Heart right ventricle (tissue), 16 donors: Measurements from ENCODE around the gene TNFSF12. TPM values are rescaled to one million over a fixed set of nuclear protein-coding genes. Genes with fewer than 3 reads are reported as not detected.

Experiments
- ATAC-seq, 8 donors: fragments of 200-7000 bp; cut with Tn5 transposase; one replicate each; pipeline ENCODE4 v1.9.1; 2020; ENCODE audit warnings: mild to moderate bottlenecking in 8 of 8, moderate library complexity in 8 of 8, moderate number of reproducible peaks in 1 of 8
- DNase-seq, 2 donors: peaks; one replicate each; pipeline ENCODE4 v3.0.0-alpha.2; 2020
- H3K27ac ChIP-seq, 10 donors: fragments of 200-600 bp; sonication (generic) in 2 of 10; one replicate each; pipeline versions ENCODE4 v1.5.0 to v1.8.0; 2020 to 2022; ENCODE audit warnings: mild to moderate bottlenecking in 3 of 10
- H3K27me3 ChIP-seq, 7 donors: fragments of 200-600 bp; one replicate each; pipeline ENCODE4 v1.8.0; 2021 to 2022; ENCODE audit warnings: mild to moderate bottlenecking in 2 of 7
- H3K36me3 ChIP-seq, 9 donors: fragments of 200-600 bp; sonication (generic) in 1 of 9; one replicate each; pipeline versions ENCODE4 v1.5.0 to v1.8.0; 2020 to 2022; ENCODE audit warnings: mild to moderate bottlenecking in 2 of 9
- H3K4me1 ChIP-seq, 9 donors: fragments of 200-600 bp; sonication (generic) in 1 of 9; one replicate each; pipeline versions ENCODE4 v1.5.0 to v1.8.0; 2020 to 2022; ENCODE audit warnings: mild to moderate bottlenecking in 4 of 9
- H3K4me3 ChIP-seq, 10 donors: fragments of 200-600 bp; sonication (generic) in 2 of 10; one replicate each; pipeline versions ENCODE4 v1.5.0 to v1.8.0; 2020 to 2022; ENCODE audit warnings: mild to moderate bottlenecking in 7 of 10, moderate library complexity in 2 of 10
- H3K9me3 ChIP-seq, 11 donors: fragments of 200-600 bp in 10 of 11; sonication (generic) in 2 of 11; one replicate each; pipeline versions ENCODE4 v1.5.0 to v1.8.0; 2013 to 2022; ENCODE audit warnings: mild to moderate bottlenecking in 2 of 11, control low read depth in 1 of 11, moderate library complexity in 1 of 11
- CTCF ChIP-seq, 9 donors: fragments of 200-600 bp; sonication (generic) in 2 of 9; IDR thresholded peaks; one replicate each; pipeline versions ENCODE4 v1.5.0 to v1.8.0; 2021 to 2022; ENCODE audit warnings: antibody characterized with exemption in 9 of 9, mild to moderate bottlenecking in 5 of 9, moderate library complexity in 1 of 9
- WGBS, 2 donors: extraction: QIAGEN DNeasy Blood & Tissue Kit; methylation state at CpG; one replicate each; pipeline ENCODE4 v1.1.7; 2013; ENCODE audit warnings: inconsistent platforms in 1 of 2; 5-methylcytosine and 5-hydroxymethylcytosine counted together
- intact Hi-C, 10 donors: fragments of 100-400 bp; cut with DNase I; formaldehyde crosslinking; loops; one replicate each; pipeline versions ENCODE4 v1.11.1 to v1.14.2; 2022
- polyA plus RNA-seq, 2 donors: library from polyadenylated mRNA; stranded (reverse); fragments of 200-250 nt; gene quantifications; one replicate each; pipeline ENCODE4 v1.2.3, GENCODE V29; 2013
- total RNA-seq, 10 donors: library from RNA; stranded (reverse); fragmentation: NEBNext Ultra II Directional in 3 of 10; extraction: Animal tissue kit (Norgen Biotek cat#: 25700) in 3 of 10; gene quantifications; one replicate each; pipeline versions ENCODE4 v1.2.1 to v1.2.4, GENCODE V29; 2021 to 2023
- donor health status: Arrhythmogenic right ventricular cardiomyopathy.
- donor health status: ischemic (EF 13 %, LVEDD 7.1; RV severe dilation, severe dysfunction).
- donor health status: healthy with polysubstance abuse.
- donor health status: DM: no; HTN: yes; CAD: no.
- donor health status: DM: no; HTN: no; CAD: no.
- donor health status: ischemic (EF 25% LVEDD 6.9; RV normal size, moderate dysfunction).
- donor health status: ischemic (EF 25% LVEDD 5.7; RV mildly dilated, moderate dysfunction).
- donor health status: healthy.
- donor health status: DM: yes; HTN: yes; CAD: no.
- donor health status: Ischemic cardiomyopathy.
- donor health status: ischemic (EF 35%, LVEDD 5.7; RV mildly dilated, moderate dysfunction).
- donor health status: nonischemic (EF 11% LVEDD 7.7; RV severe dilation, severe dysfunction).
- donor health status: DM: yes; HTN: yes; CAD: no.
- donor health status: PGD.
- donor health status: ischemic (EF 29% LVEDD 5.4; RV normal size, mild dysfunction).
- donor health status: nonischemic (EF 23%, LVEDD 6.1; RV moderate dilation, normal function).

Gene TNFSF12
- total and polyA plus RNA-seq, 12 donors = 20.6 to 51.0 (median 26.9) TPM

- H3K27ac ChIP-seq = peak overlapping the region; percentile 95 to 100 (median 99)
- peaks cover 9 to 77% (median 64%) of the 10 kb centered on the region in 9 donors for H3K36me3 ChIP-seq
- H3K4me3 ChIP-seq = peak overlapping the region; percentile 87 to 100 (median 98)
- 19 to 20% methylated on average over 15 of the region's 15 CpGs for WGBS, 2 donors
- intact Hi-C loops = loop anchor here in 2 of 10 donors (5.0 to 10.0 kb wide), 2 partner anchors 267 to 320 kb away; partner anchors contain the start of genes CTDNEP1 (in 1 of the 2), EIF5A (in 1 of the 2) and ELP5 (in 1 of the 2)
- no peaks in the 10 kb centered on the region for H3K27me3 ChIP-seq
- peaks cover 14 to 69% (median 38%) of the 10 kb centered on the region in 9 donors for H3K4me1 ChIP-seq
- DNase-seq (no peak), ATAC-seq (no peak)
- no peaks in the 10 kb centered on the region for H3K9me3 ChIP-seq
- no peak for TF ChIP-seq CTCF (IDR thresholded peaks at IDR 0.05)
These were observed 25.5 kb downstream of the TNFSF12 start for GRCh38 chr17:7574176-7574953.

GRCh38 chr17:7575481-7575883 lies 26.6 kb downstream of the TNFSF12 start:
- peaks cover 17 to 80% (median 45%) of the 10 kb centered on the region in 9 donors for H3K4me1 ChIP-seq
- peaks cover 9 to 65% (median 58%) of the 10 kb centered on the region in 9 donors for H3K36me3 ChIP-seq
- no peaks in the 10 kb centered on the region for H3K9me3 ChIP-seq
- intact Hi-C loops = loop anchor here in 1 of 10 donors (10.0 kb wide), 1 partner anchor 321 kb away; the partner anchor contains the start of genes CTDNEP1 and ELP5
- TF ChIP-seq CTCF (IDR thresholded peaks at IDR 0.05) = no peak
- ATAC-seq (no peak), DNase-seq (no peak)
- 75 to 79% methylated on average over 1 of the region's 1 CpG for WGBS, 2 donors
- no peaks in the 10 kb centered on the region for H3K27me3 ChIP-seq
- H3K27ac ChIP-seq = peak overlapping the region in 2 of 10 donors; percentile 53 to 99
- peak overlapping the region in 2 of 10 donors; percentile 94 for H3K4me3 ChIP-seq

- 73 to 75% methylated on average over 7 of the region's 7 CpGs for WGBS, 2 donors
- intact Hi-C loops = loop anchor here in 1 of 10 donors (10.0 kb wide), 1 partner anchor 321 kb away; the partner anchor contains the start of genes CTDNEP1 and ELP5
- no peak for TF ChIP-seq CTCF (IDR thresholded peaks at IDR 0.05)
- ATAC-seq (no peak), DNase-seq (no peak)
- Histone ChIP-seq H3K4me1 (peaks cover 17 to 82% (median 45%) of the 10 kb centered on the region in 9 donors), H3K27ac (peak overlapping the region in 2 of 10 donors; percentile 53 to 99), H3K27me3 (no peaks in the 10 kb centered on the region), H3K9me3 (no peaks in the 10 kb centered on the region), H3K36me3 (peaks cover 9 to 63% (median 53%) of the 10 kb centered on the region in 9 donors), H3K4me3 (no peak overlapping the region)
These were observed 27.1 kb downstream of the TNFSF12 start for GRCh38 chr17:7575959-7576358.

- Histone ChIP-seq H3K36me3 (peaks cover 9 to 63% (median 51%) of the 10 kb centered on the region in 9 donors), H3K4me1 (peaks cover 17 to 81% (median 42%) of the 10 kb centered on the region in 9 donors), H3K27ac (peak overlapping the region in 1 of 10 donors; percentile 1), H3K4me3 (peak overlapping the region in 1 of 10 donors; percentile 12), H3K27me3 (no peaks in the 10 kb centered on the region), H3K9me3 (no peaks in the 10 kb centered on the region)
- intact Hi-C loops = loop anchor here in 1 of 10 donors (10.0 kb wide), 1 partner anchor 322 kb away; the partner anchor contains the start of genes CTDNEP1 and ELP5
- WGBS, 2 donors = 83 to 85% methylated on average over 14 of the region's 14 CpGs
- TF ChIP-seq CTCF (IDR thresholded peaks at IDR 0.05) = no peak
- ATAC-seq = no peak
- no peak for DNase-seq
These were observed 27.6 kb downstream of the TNFSF12 start for GRCh38 chr17:7576432-7576937.
